Glutamatergic neuron (in vitro differentiated cells): Measurements from ENCODE around the gene AGPAT3. TPM values are rescaled to one million over a fixed set of nuclear protein-coding genes. Genes with fewer than 3 reads are reported as not detected.

Experiments
- DNase-seq: peaks from one replicate; pipeline ENCODE4 v3.0.0; 2022
- H3K27ac Mint-ChIP-seq: one replicate; pipeline ENCODE4 v1.8.0; 2020; ENCODE audit warnings: mild to moderate bottlenecking, mixed read lengths, inconsistent platforms; ENCODE audit not compliant: unreplicated experiment
- H3K27me3 Mint-ChIP-seq: one replicate; pipeline ENCODE4 v1.8.0; 2020; ENCODE audit warnings: mild to moderate bottlenecking, moderate library complexity, mixed read lengths, inconsistent platforms; ENCODE audit not compliant: unreplicated experiment
- H3K36me3 Mint-ChIP-seq: one replicate; pipeline ENCODE4 v1.8.0; 2020; ENCODE audit warnings: mild to moderate bottlenecking, mixed read lengths, inconsistent platforms; ENCODE audit not compliant: unreplicated experiment
- H3K4me1 Mint-ChIP-seq: one replicate; pipeline ENCODE4 v1.8.0; 2020; ENCODE audit warnings: mild to moderate bottlenecking, low read depth, mixed read lengths, inconsistent platforms; ENCODE audit not compliant: unreplicated experiment
- H3K4me3 Mint-ChIP-seq: one replicate; pipeline ENCODE4 v1.8.0; 2020; ENCODE audit warnings: mild to moderate bottlenecking, mixed read lengths, inconsistent platforms; ENCODE audit not compliant: unreplicated experiment
- H3K9me3 Mint-ChIP-seq: one replicate; pipeline ENCODE4 v1.8.0; 2020; ENCODE audit warnings: mild to moderate bottlenecking, moderate library complexity, mixed read lengths, inconsistent platforms; ENCODE audit not compliant: unreplicated experiment
- CTCF ChIP-seq: fragments of 200-600 bp; sonication (generic); IDR thresholded peaks from one replicate; pipeline ENCODE4 v1.5.0; 2021; ENCODE audit not compliant: partially characterized antibody, unreplicated experiment
- total RNA-seq: library from RNA; stranded (reverse); fragmentation: NEBNext Ultra II Directional; extraction: Animal tissue kit (Norgen Biotek cat#: 25700); gene quantifications from one replicate; pipeline ENCODE4 v1.2.1, GENCODE V29; 2021; ENCODE audit not compliant: unreplicated experiment

AGPAT3 gene
- total RNA-seq, 1 donor from 2014 or later = 12.6 TPM

- no peak for TF ChIP-seq CTCF
- Mint-ChIP-seq H3K4me3 (no peak overlapping the region), H3K27ac (no peak overlapping the region), H3K4me1 (peaks cover 21% of the 10 kb centered on the region), H3K9me3 (peaks cover 12% of the 10 kb centered on the region), H3K27me3 (peaks cover 5% of the 10 kb centered on the region), H3K36me3 (no peaks in the 10 kb centered on the region)
- no peak for DNase-seq
Observed at GRCh38 chr21:43906585-43907370, 41.8 kb downstream of the AGPAT3 start.

- DNase-seq = no peak
- Mint-ChIP-seq H3K9me3 (peaks cover 12% of the 10 kb centered on the region), H3K4me3 (no peak overlapping the region), H3K36me3 (no peaks in the 10 kb centered on the region), H3K27ac (no peak overlapping the region), H3K27me3 (peaks cover 3% of the 10 kb centered on the region), H3K4me1 (peaks cover 24% of the 10 kb centered on the region)
- no peak for TF ChIP-seq CTCF
Observed at GRCh38 chr21:43907751-43908150, 42.7 kb downstream of the AGPAT3 start.

GRCh38 chr21:43908167-43908566 is 43.1 kb downstream of the AGPAT3 start:
- H3K4me3 Mint-ChIP-seq = no peak overlapping the region
- H3K4me1 Mint-ChIP-seq = peaks cover 21% of the 10 kb centered on the region
- H3K27me3 Mint-ChIP-seq = peaks cover 3% of the 10 kb centered on the region
- H3K9me3 Mint-ChIP-seq = peaks cover 10% of the 10 kb centered on the region
- TF ChIP-seq CTCF = no peak
- H3K36me3 Mint-ChIP-seq = no peaks in the 10 kb centered on the region
- no peak for DNase-seq
- no peak overlapping the region for H3K27ac Mint-ChIP-seq

GRCh38 chr21:43909741-43910400 is 44.8 kb downstream of the AGPAT3 start:
- no peak for DNase-seq
- Mint-ChIP-seq H3K36me3 (no peaks in the 10 kb centered on the region), H3K4me1 (peaks cover 9% of the 10 kb centered on the region), H3K27me3 (peaks cover 2% of the 10 kb centered on the region), H3K27ac (no peak overlapping the region), H3K4me3 (no peak overlapping the region), H3K9me3 (peaks cover 2% of the 10 kb centered on the region)
- no peak for TF ChIP-seq CTCF

- Mint-ChIP-seq H3K4me3 (no peak overlapping the region), H3K27ac (no peak overlapping the region), H3K27me3 (peaks cover 2% of the 10 kb centered on the region), H3K36me3 (no peaks in the 10 kb centered on the region), H3K9me3 (peaks cover 2% of the 10 kb centered on the region), H3K4me1 (peaks cover 9% of the 10 kb centered on the region)
- no peak for TF ChIP-seq CTCF
- DNase-seq = no peak
Observed at GRCh38 chr21:43910460-43910859, 45.4 kb downstream of the AGPAT3 start.
